NCI-H1105 treated with DMSO at 0.1 percent for 48 hours (cell line): ENCODE results near the gene TMEM185B.
"Not testable (repeated sequence)": the region's sequence is repeated elsewhere in the genome, so short reads cannot be mapped to it uniquely, and the experiment has no call there.

Experiments
- DNase-seq: peaks from one replicate; lab custom pipeline; 2025; lab: John Stamatoyannopoulos, UW

The TMEM185B gene

GRCh38 chr2:120251880-120252224 lies 28.7 kb upstream of the TMEM185B start:
- no peak for DNase-seq

- no peak for DNase-seq
These were observed 27.9 kb upstream of the TMEM185B start for GRCh38 chr2:120251078-120251477.

GRCh38 chr2:120250640-120251039 lies 27.4 kb upstream of the TMEM185B start:
- no peak for DNase-seq

GRCh38 chr2:120247851-120248250 lies 24.7 kb upstream of the TMEM185B start:
- no peak for DNase-seq

- DNase-seq, result peak; percentile 41
These were observed 23.5 kb upstream of the TMEM185B start for GRCh38 chr2:120246546-120247300.

- no peak for DNase-seq
These were observed 22.5 kb upstream of the TMEM185B start for GRCh38 chr2:120245520-120246332.

- DNase-seq, result no peak
These were observed 21.7 kb upstream of the TMEM185B start for GRCh38 chr2:120244656-120245519.

- DNase-seq, result no peak
These were observed 20.8 kb upstream of the TMEM185B start for GRCh38 chr2:120243875-120244553.

- DNase-seq, result no peak
These were observed 20.0 kb upstream of the TMEM185B start for GRCh38 chr2:120243211-120243610.

GRCh38 chr2:120241684-120242083 lies 18.5 kb upstream of the TMEM185B start:
- no peak for DNase-seq

GRCh38 chr2:120240901-120241429 lies 17.8 kb upstream of the TMEM185B start:
- DNase-seq, result no peak

- DNase-seq, result no peak
These were observed 16.5 kb upstream of the TMEM185B start for GRCh38 chr2:120239488-120240287.

- DNase-seq, result no peak
These were observed 15.7 kb upstream of the TMEM185B start for GRCh38 chr2:120238728-120239487.

GRCh38 chr2:120237491-120237902 lies 14.3 kb upstream of the TMEM185B start:
- no peak for DNase-seq

GRCh38 chr2:120236791-120237190 lies 13.6 kb upstream of the TMEM185B start:
- DNase-seq, result no peak

GRCh38 chr2:120236316-120236715 lies 13.1 kb upstream of the TMEM185B start:
- no peak for DNase-seq

- no peak for DNase-seq
These were observed 12.5 kb upstream of the TMEM185B start for GRCh38 chr2:120235681-120236080.

- DNase-seq, result not testable (repeated sequence)
These were observed 12.0 kb upstream of the TMEM185B start for GRCh38 chr2:120235158-120235557.

- no peak for DNase-seq
These were observed 10.1 kb upstream of the TMEM185B start for GRCh38 chr2:120233292-120233691.
